ENCODE data around the gene KMT2A.

KMT2A gene

GRCh38 chr11:118574636-118575035, 138.3 kb downstream of the KMT2A start:
- DNase-seq (ENCODE audit: extremely low read depth in 1 of 2, low read depth in 1 of 2), result no peak
